GM06990 (cell line): ENCODE data around the gene SLC51A.

Experiments used
- DNase-seq: peaks from one replicate; pipeline ENCODE4 v3.0.0-alpha.2; 2011; ENCODE audit not compliant: insufficient read length; ENCODE audit errors: extremely low read depth
- H3K27me3 ChIP-seq: replicated peaks from 2 replicates; pipeline ENCODE4 v1.6.0; 2011; ENCODE audit warnings: low read length; ENCODE audit not compliant: control insufficient read depth, insufficient read depth
- H3K36me3 ChIP-seq: 2 replicates; pipeline ENCODE4 v1.5.1; 2011; ENCODE audit warnings: low read length; ENCODE audit not compliant: control insufficient read depth, insufficient read depth
- H3K4me3 ChIP-seq: replicated peaks from 2 replicates; pipeline ENCODE4 v1.5.1; 2011; ENCODE audit warnings: low read depth, mild to moderate bottlenecking, control low read depth, low read length
- CTCF ChIP-seq: IDR thresholded peaks from 2 replicates; pipeline ENCODE4 v1.5.1; 2011; ENCODE audit warnings: low read length, control low read depth, mild to moderate bottlenecking, inconsistent platforms; ENCODE audit not compliant: insufficient read depth, poor library complexity, severe bottlenecking

Gene SLC51A

DNA sequence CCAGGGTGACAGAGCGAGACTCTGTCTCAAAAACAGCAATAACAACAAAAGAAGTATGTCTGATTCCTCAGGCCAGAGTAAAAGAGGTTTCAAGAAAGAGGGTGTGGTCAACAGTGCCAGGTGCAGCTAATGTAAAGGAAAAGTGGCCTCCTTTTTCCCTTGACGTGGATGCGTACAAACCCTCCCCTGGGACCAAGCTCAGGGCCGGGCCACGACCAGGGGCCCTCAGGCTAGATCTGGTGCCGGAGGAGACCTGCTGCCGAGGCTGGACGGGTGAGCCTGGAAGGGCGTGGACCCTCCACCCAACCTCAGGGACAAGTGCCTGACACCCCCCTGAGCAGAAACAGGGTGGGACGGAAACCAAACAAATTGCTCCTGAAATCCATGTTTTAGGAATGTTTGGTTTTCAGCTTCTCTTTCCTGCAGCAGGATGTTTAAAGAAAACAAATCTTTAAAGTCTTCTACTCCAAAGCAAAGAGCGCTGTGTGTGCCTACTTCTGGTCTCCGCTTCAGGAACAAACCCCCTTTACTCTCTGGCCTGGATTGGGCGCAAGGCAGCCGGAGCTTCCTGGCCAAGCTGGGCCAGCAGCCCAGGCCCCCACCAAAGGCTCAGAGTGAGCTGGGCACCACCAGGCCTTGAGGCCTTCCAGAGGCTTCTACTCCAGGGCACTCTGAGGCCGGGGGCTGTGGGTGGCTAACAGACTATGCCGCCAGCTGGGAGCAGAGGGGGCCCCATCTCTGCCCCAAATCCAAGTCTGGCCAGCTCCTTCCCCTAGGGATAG is 26.6 kb upstream of the SLC51A start:
- H3K36me3 ChIP-seq: no peaks in the 10 kb centered on the region
- no peak overlapping the region for H3K4me3 ChIP-seq
- DNase-seq: no peak
- no peaks in the 10 kb centered on the region for H3K27me3 ChIP-seq
- TF ChIP-seq CTCF: no peak

DNA sequence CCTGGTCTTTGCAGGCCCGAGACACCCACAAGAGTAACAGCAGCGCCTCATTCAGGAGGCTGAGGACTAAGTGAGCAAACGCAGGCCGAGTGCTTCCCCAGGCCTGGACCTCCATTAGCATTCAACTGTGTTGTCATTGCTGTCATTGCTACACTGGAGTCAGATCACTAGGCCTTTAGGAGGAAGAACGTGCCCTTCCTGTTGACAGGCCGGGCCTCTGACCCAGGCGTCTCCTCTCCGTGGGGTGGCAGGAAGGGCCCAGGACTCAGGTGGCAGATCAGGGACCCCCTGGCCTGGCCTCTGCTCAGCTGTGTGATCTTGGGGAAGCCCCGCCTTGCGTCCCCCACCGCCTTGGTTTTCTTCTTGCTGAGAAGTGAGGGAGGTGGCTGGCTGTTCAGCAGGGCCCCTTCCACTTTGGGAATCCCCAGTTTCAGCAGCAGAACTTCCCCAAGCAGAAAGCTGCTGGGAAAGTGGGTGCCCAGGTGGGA is 24.3 kb upstream of the SLC51A start:
- no peaks in the 10 kb centered on the region for H3K27me3 ChIP-seq
- peak; percentile 85 for DNase-seq
- TF ChIP-seq CTCF: peak; percentile 16
- H3K4me3 ChIP-seq: no peak overlapping the region
- H3K36me3 ChIP-seq: no peaks in the 10 kb centered on the region

- Histone ChIP-seq H3K4me3 (no peak overlapping the region), H3K27me3 (no peaks in the 10 kb centered on the region), H3K36me3 (no peaks in the 10 kb centered on the region)
- TF ChIP-seq CTCF: no peak
- DNase-seq: peak; percentile 73
Observed at GRCh38 chr3:196192524-196193051, 23.7 kb upstream of the SLC51A start.

DNA sequence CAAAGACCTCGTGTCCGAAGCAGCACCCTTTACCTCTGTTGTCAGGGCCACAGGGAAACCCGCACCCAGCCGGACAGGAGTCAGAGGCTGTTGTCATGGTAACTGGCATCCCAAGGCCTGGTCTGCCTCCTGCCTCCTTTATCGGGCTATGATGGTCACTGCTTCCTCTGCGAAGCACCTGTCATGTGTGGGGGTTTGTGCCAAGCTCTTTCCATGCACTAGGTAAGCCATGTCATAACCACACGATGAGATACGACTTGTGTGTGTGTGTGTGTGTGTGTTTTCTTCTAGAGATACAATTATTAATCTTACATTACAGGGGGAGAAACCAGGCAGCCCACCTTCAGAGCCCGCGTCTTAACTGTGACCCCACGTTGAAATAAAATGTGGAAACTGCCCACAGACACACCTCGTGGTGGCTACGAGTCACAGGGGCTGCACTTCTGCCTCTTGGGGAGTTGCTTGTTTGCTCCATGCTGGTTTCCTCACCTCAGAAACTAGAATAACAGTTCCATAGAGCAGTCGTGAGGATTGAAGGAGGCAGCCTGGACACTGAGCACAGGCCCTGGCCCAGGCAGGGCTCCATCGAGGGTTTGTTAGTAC is 23.1 kb upstream of the SLC51A start:
- Histone ChIP-seq H3K36me3 (no peaks in the 10 kb centered on the region), H3K27me3 (no peaks in the 10 kb centered on the region), H3K4me3 (no peak overlapping the region)
- TF ChIP-seq CTCF: no peak
- DNase-seq: peak; percentile 52

- TF ChIP-seq CTCF: no peak
- no peaks in the 10 kb centered on the region for H3K27me3 ChIP-seq
- no peak for DNase-seq
Observed at GRCh38 chr3:196193736-196194541, 22.4 kb upstream of the SLC51A start.

More at GRCh38 chr3:196193736-196194541, 22.4 kb upstream of the SLC51A start:
- Histone ChIP-seq H3K36me3 (no peaks in the 10 kb centered on the region), H3K4me3 (no peak overlapping the region)
